ENCODE measurements around the gene PLEKHH2. TPM values are rescaled to one million over a fixed set of nuclear protein-coding genes. Genes with fewer than 3 reads are reported as not detected.

The PLEKHH2 gene
- total RNA-seq, 4 donors from 2014 or later = 18.9 to 37.4 (median 25.1) TPM

DNA sequence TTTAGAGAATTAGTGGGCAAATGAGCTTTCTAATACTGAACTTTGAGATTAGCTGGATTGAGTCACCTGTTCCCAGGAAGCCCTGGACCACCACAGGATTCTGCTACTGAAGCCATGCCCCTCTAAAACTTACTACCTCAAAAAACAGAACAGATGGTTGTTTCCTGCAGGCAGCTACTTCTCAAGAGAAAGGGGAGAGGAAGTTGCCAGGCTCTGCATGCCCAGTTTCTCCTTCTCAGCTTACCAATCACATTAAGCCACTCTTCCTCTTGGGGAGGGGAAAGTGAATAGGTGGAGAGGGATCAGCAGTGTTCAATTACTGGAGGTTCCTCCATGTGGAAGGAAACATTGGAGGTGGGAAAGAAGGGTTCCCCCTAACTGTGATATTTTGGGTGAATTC lies 64.1 kb downstream of the PLEKHH2 start:
- no peak for TF ChIP-seq POLR2A (IDR thresholded peaks at IDR 0.05)
- TF ChIP-seq POLR2AphosphoS5 (IDR thresholded peaks at IDR 0.05) = no peak
- ATAC-seq = no peak
- Histone ChIP-seq H3K4me1 (no peaks in the 10 kb centered on the region), H3K27me3 (no peaks in the 10 kb centered on the region), H3K9me3 (no peaks in the 10 kb centered on the region), H3K4me3 (no peak overlapping the region), H3K27ac (no peak overlapping the region), H3K36me3 (peaks cover 0 to 26% of the 10 kb centered on the region in 2 donors)

DNA sequence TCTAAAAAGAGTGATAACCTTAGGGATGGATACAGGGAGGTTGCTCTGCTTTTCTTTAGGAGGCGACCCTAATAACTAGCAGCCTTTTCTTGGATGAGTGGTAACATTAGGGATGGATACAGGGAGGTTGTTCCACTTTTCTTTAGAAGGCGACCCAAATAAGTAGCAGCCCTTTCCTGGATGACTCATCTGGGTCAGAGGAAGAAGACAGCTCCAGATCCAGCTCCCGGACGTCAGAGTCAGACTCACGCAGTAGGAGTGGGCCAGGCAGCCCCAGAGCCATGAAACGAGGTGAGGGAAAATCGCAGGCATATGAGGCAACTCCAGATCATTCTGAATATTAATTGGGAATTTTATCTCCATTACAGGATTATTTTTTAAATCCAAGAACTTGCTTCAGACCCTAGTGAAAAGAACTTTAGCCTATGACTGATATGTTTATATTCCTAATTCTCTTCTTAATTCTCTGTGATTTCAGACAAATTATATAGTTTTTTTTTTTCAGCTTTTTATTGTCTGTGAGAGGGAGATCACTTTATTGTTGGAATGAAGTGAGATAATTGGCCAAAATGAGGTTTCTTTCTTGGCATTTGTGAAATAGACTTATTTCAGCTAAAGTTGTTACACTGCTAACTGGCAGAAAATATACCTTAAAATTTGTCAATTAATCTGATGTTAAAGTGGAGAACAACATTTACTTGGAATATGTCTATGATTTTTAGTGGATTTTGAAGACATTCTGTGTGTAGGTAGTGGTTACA lies 70.4 kb downstream of the PLEKHH2 start:
- peaks cover 0 to 8% (median 0%) of the 10 kb centered on the region in 3 donors for H3K4me1 ChIP-seq
- H3K27ac ChIP-seq = peak overlapping the region in 1 of 4 donors; percentile 26
- no peaks in the 10 kb centered on the region for H3K9me3 ChIP-seq
- peaks cover 0 to 53% of the 10 kb centered on the region in 2 donors for H3K36me3 ChIP-seq
- H3K27me3 ChIP-seq = no peaks in the 10 kb centered on the region
- no peak overlapping the region for H3K4me3 ChIP-seq
- TF ChIP-seq EP300 (IDR thresholded peaks at IDR 0.05) = no peak
- TF ChIP-seq POLR2A (IDR thresholded peaks at IDR 0.05) = no peak
- TF ChIP-seq, protein P1, sequence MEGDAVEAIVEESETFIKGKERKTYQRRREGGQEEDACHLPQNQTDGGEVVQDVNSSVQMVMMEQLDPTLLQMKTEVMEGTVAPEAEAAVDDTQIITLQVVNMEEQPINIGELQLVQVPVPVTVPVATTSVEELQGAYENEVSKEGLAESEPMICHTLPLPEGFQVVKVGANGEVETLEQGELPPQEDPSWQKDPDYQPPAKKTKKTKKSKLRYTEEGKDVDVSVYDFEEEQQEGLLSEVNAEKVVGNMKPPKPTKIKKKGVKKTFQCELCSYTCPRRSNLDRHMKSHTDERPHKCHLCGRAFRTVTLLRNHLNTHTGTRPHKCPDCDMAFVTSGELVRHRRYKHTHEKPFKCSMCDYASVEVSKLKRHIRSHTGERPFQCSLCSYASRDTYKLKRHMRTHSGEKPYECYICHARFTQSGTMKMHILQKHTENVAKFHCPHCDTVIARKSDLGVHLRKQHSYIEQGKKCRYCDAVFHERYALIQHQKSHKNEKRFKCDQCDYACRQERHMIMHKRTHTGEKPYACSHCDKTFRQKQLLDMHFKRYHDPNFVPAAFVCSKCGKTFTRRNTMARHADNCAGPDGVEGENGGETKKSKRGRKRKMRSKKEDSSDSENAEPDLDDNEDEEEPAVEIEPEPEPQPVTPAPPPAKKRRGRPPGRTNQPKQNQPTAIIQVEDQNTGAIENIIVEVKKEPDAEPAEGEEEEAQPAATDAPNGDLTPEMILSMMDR (IDR thresholded peaks at IDR 0.05) = no peak
- TF ChIP-seq POLR2AphosphoS5 (IDR thresholded peaks at IDR 0.05) = no peak
- WGBS, 2 donors (ENCODE audit: low coverage in 1 of 2) = 28 to 52% methylated on average over 6 to 7 of the region's 7 CpGs
- peak; percentile 95 for ATAC-seq

- Histone ChIP-seq H3K27me3 (no peaks in the 10 kb centered on the region), H3K4me3 (no peak overlapping the region), H3K27ac (no peak overlapping the region), H3K36me3 (peaks cover 0 to 56% of the 10 kb centered on the region in 2 donors), H3K9me3 (no peaks in the 10 kb centered on the region), H3K4me1 (peaks cover 0 to 8% (median 0%) of the 10 kb centered on the region in 3 donors)
- 69 to 90% methylated on average over 5 of the region's 6 CpGs for WGBS, 2 donors (ENCODE audit: low coverage in 1 of 2)
- TF ChIP-seq, protein P1 (IDR thresholded peaks at IDR 0.05) = no peak
- no peak for ATAC-seq
These were observed 71.1 kb downstream of the PLEKHH2 start for GRCh38 chr2:43708178-43708577.

DNA sequence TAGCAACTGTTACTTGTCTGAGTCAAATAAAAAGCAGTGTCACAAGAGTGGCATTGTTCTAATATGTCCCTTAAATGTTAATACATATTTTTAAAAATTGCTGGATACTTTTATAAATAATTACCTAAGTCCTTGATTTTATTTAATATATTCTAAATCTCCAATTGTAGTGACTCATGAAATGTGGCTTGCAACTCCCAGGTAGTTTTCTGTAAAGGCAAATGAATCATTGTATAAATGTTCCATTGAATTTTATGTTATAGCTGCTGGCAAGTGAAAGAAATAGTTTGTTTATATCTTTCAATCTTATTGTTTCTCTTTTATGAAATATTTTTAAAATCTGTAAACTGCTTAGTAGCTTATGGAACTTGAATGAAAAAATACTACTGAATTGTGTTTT lies 71.8 kb downstream of the PLEKHH2 start:
- no peak overlapping the region for H3K27ac ChIP-seq
- no peak for ATAC-seq
- no peak for TF ChIP-seq POLR2AphosphoS5 (IDR thresholded peaks at IDR 0.05)
- TF ChIP-seq, protein P1 (IDR thresholded peaks at IDR 0.05) = no peak
- TF ChIP-seq EP300 (IDR thresholded peaks at IDR 0.05) = no peak

GRCh38 chr2:43710866-43711265 lies 73.8 kb downstream of the PLEKHH2 start:
- no peak overlapping the region for H3K27ac ChIP-seq
- no peak overlapping the region for H3K4me3 ChIP-seq
- ATAC-seq = no peak

More for the DNA sequence above, 71.8 kb downstream of the PLEKHH2 start:
- Histone ChIP-seq H3K9me3 (no peaks in the 10 kb centered on the region), H3K4me3 (no peak overlapping the region), H3K4me1 (peaks cover 0 to 8% (median 0%) of the 10 kb centered on the region in 3 donors), H3K27me3 (no peaks in the 10 kb centered on the region), H3K36me3 (peaks cover 0 to 56% of the 10 kb centered on the region in 2 donors)

More at GRCh38 chr2:43710866-43711265, 73.8 kb downstream of the PLEKHH2 start:
- no peaks in the 10 kb centered on the region for H3K9me3 ChIP-seq
- H3K36me3 ChIP-seq = peaks cover 0 to 50% of the 10 kb centered on the region in 2 donors
- H3K27me3 ChIP-seq = no peaks in the 10 kb centered on the region
- H3K4me1 ChIP-seq = peaks cover 0 to 8% (median 0%) of the 10 kb centered on the region in 3 donors
- TF ChIP-seq EP300 (IDR thresholded peaks at IDR 0.05) = no peak
- TF ChIP-seq POLR2AphosphoS5 (IDR thresholded peaks at IDR 0.05) = no peak
- TF ChIP-seq, protein P1 (IDR thresholded peaks at IDR 0.05) = no peak
- TF ChIP-seq POLR2A (IDR thresholded peaks at IDR 0.05) = no peak

All from gastroesophageal sphincter (tissue), 4 donors.